ENCODE data around the gene DOP1A. TPM values are rescaled to one million over a fixed set of nuclear protein-coding genes. Genes with fewer than 3 reads are reported as not detected.

DOP1A gene
- total and polyA plus RNA-seq, 8 donors: 19.7 to 42.1 (median 32.5) TPM

DNA sequence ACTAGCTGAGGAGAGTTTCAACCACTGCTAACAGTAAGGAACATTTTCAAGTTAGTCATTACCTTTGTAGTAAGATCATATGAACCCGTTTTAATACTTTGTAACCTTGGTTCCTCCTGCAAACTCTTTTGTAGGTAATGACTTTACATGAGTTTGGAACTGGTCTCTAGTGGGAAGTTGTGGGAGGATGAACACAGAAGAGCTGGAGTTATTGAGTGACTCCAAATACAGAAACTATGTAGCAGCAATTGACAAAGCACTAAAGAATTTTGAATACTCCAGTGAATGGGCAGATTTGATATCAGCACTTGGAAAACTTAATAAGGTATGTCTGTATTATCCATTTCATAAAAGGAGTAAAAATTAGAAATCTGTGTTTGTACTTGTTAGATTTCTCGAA lies 29.3 kb downstream of the DOP1A start:
- H3K27me3 ChIP-seq: no peaks in the 10 kb centered on the region
- no peaks in the 10 kb centered on the region for H3K4me1 ChIP-seq
- no peak for DNase-seq
- TF ChIP-seq CTCF (IDR thresholded peaks at IDR 0.05): no peak
- H3K9me3 ChIP-seq: no peaks in the 10 kb centered on the region
- H3K27ac ChIP-seq: no peak overlapping the region
- H3K4me3 ChIP-seq: no peak overlapping the region
- intact Hi-C loops (cut with DNase I): no loop called here
- no peak for ATAC-seq
- H3K36me3 ChIP-seq: peaks cover 0 to 16% of the 10 kb centered on the region in 2 donors

DNA sequence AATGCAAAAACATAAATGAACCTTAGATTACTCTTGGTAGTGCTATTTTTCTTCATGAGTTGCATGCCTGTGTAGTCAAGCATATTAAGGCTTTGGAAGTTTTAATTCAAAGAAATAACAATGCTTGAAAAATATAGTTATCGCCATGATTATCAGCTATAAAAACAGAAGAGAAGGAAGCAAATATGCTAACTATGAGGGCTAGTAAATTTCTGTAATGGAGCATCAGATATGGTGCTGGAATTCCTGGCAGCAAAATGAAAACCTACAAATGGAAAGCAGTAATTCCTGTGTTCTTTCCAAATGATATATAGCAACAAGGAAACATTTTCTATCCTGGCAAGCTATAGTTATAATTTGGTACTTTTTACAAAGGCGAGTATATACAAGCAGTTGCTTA lies 29.7 kb downstream of the DOP1A start:
- ATAC-seq (no peak), DNase-seq (no peak)
- no peak for TF ChIP-seq CTCF (IDR thresholded peaks at IDR 0.05)

DNA sequence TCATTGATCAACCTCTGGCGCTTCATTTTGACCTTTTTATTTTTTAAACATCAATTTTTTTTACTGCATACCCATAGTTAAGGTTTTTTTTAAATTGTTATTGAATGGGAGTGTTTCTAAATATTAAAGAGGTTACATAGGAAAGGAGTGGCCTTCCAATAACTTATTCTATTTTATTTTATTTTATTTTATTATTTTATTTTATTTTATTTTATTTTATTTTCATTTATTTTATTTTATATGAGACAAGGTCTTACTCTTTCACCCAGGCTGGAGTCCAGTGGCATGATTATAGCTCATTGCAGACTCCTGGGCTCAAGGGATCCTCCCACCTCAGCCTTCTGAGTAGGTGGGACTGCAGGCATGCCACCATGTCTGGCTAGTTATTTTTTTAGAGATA lies 30.2 kb downstream of the DOP1A start:
- DNase-seq (no peak), ATAC-seq (no peak)
- Histone ChIP-seq H3K27me3 (no peaks in the 10 kb centered on the region), H3K36me3 (peaks cover 0 to 21% of the 10 kb centered on the region in 2 donors), H3K9me3 (no peaks in the 10 kb centered on the region), H3K4me3 (no peak overlapping the region), H3K4me1 (no peaks in the 10 kb centered on the region), H3K27ac (no peak overlapping the region)
- intact Hi-C loops (cut with DNase I): no loop called here
- no peak for TF ChIP-seq CTCF (IDR thresholded peaks at IDR 0.05)

More for the DNA sequence above, 29.7 kb downstream of the DOP1A start:
- Histone ChIP-seq H3K4me3 (no peak overlapping the region), H3K27me3 (no peaks in the 10 kb centered on the region), H3K36me3 (peaks cover 0 to 19% of the 10 kb centered on the region in 2 donors), H3K4me1 (no peaks in the 10 kb centered on the region), H3K27ac (no peak overlapping the region), H3K9me3 (no peaks in the 10 kb centered on the region)
- intact Hi-C loops (cut with DNase I): no loop called here

GRCh38 chr6:83098589-83098988 lies 31.1 kb downstream of the DOP1A start:
- H3K4me3 ChIP-seq: no peak overlapping the region
- ATAC-seq: no peak
- no peaks in the 10 kb centered on the region for H3K4me1 ChIP-seq
- intact Hi-C loops (cut with DNase I): no loop called here
- peaks cover 0 to 29% of the 10 kb centered on the region in 2 donors for H3K36me3 ChIP-seq
- no peak for DNase-seq
- H3K9me3 ChIP-seq: no peaks in the 10 kb centered on the region
- no peaks in the 10 kb centered on the region for H3K27me3 ChIP-seq
- no peak for TF ChIP-seq CTCF (IDR thresholded peaks at IDR 0.05)
- H3K27ac ChIP-seq: no peak overlapping the region

DNA sequence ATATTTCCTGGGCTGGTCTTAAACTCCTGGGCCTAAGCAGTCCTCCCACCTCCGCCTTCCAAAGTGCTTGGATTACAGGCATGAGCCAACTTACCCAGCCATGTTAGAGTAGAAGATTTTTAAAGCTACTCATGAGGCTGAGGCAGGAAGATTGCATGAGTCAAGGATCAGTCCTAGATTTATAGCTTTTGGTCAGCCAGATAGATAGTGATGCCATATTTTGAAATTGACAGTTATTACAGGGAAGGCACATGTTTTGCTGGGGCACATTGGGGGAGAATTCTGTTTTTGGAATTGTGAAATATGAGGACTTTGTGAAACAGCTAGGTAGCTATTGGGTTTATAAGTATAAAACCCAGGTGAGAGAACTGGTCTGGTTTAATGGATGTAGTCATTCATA lies 40.9 kb downstream of the DOP1A start:
- H3K9me3 ChIP-seq: no peaks in the 10 kb centered on the region
- DNase-seq: no peak
- H3K36me3 ChIP-seq: peaks cover 0 to 26% of the 10 kb centered on the region in 2 donors
- intact Hi-C loops (cut with DNase I): no loop called here
- no peak overlapping the region for H3K27ac ChIP-seq
- no peak for ATAC-seq
- no peak for TF ChIP-seq CTCF (IDR thresholded peaks at IDR 0.05)
- no peaks in the 10 kb centered on the region for H3K27me3 ChIP-seq
- H3K4me3 ChIP-seq: no peak overlapping the region
- H3K4me1 ChIP-seq: no peaks in the 10 kb centered on the region
